Measurements from ENCODE around the gene HSPA4.
"Not testable (repeated sequence)": the region's sequence is repeated elsewhere in the genome, so short reads cannot be mapped to it uniquely, and the experiment has no call there.

HSPA4 gene

DNA sequence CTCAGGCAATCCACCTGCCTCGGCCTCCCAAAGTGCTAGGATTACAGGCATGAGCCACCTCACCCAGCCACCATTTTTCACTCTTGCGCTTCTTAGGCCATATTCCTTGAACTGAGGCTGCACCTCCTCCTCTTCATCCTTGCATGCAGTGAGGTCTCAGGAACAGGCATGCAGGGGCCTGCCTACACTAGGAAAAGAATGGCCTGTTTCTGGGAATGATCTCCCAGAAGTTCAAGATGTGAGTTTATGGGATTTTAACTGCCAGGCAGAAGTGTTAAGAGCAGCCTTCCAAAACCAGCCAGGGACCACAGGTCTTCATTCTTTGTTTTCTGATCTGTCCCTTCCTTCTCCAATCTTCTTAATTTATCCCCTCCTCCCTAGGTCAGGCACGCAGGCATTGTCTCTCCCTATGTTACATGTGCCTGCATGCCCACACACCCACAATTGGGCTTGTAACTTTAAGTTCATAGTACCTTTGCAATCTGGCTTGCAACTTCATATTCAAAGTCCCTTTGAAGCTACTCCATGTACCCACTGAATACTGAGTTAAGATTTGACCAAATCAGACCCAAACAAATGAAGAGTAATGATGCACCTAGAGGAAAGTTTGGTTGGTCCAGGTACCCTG lies 10.5 kb upstream of the HSPA4 start:
- no peaks in the 10 kb centered on the region for H3K4me1 Mint-ChIP-seq
- no peaks in the 10 kb centered on the region for H3K36me3 Mint-ChIP-seq
- no peak overlapping the region for H3K4me3 Mint-ChIP-seq
- DNase-seq (ENCODE audit: low spot score in 2 of 2) (no peak), ATAC-seq (no peak)
- no peak overlapping the region for H3K27ac Mint-ChIP-seq
- no peaks in the 10 kb centered on the region for H3K9me3 Mint-ChIP-seq

DNA sequence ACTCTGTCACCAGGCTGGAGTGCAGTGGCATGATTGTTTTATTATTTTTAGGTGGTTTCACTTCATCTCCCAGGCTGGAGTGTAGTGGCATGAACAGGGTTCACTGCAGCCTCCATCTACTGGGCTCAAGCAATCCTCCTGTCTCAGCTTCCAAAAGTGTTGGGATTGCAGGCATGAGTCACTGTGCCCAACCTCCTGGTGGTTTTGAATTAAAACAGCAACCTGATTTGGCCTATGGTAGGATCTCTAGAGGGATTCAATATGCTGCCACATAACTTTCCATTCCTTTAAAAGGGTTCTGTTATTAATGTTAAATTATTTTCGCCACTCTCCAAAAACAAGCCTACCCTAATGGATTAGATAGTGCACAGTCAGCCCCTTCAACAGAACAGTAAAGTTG lies 9.9 kb upstream of the HSPA4 start:
- Mint-ChIP-seq H3K4me3 (no peak overlapping the region), H3K36me3 (no peaks in the 10 kb centered on the region), H3K4me1 (no peaks in the 10 kb centered on the region), H3K27ac (no peak overlapping the region), H3K9me3 (no peaks in the 10 kb centered on the region)
- ATAC-seq (no peak), DNase-seq (ENCODE audit: low spot score in 2 of 2) (no peak)

DNA sequence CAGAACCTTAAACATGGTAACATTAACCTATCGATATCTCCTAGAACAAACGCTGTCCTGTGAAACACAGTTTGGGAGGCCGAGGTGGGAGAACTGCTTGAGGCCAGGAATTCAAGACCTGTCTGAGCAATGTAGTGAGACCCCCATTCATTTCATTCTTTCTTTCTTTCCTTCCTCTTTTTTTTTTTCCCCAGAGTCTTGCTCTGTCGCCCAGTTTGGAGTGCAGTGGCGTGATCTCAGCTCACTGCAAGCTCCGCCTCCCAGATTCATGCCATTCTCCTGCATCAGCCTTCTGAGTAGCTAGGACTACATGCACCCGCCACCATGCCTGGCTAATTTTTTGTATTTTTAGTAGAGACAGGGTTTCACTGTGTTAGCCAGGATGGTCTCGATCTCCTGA lies 5.3 kb upstream of the HSPA4 start:
- ATAC-seq: not testable (repeated sequence)
- H3K4me1 Mint-ChIP-seq: peaks cover 15% of the 10 kb centered on the region

DNA sequence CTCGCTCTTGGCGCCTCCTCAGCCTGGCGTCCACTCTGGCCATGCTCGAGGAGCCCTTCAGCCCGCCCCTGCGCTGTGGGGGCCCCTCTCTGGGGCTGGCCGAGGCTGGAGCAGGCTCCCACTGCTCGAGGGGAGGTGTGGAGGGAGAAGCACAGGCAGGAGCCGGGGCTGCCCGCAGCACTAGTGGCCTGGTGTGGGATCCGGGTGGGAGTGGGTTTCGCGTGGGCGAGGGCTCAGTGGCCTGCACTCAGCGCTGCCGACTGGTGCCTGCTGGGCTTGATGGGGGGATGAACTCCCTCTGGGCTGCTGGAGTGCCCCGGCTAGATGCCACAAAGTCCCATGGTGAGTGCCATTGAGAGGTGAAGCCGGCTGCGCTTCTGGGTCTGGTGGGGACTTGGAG lies 4.4 kb upstream of the HSPA4 start:
- DNase-seq (ENCODE audit: low spot score in 2 of 2) (no peak), ATAC-seq (no peak)
- no peak overlapping the region for H3K27ac Mint-ChIP-seq
- peaks cover 15% of the 10 kb centered on the region for H3K4me1 Mint-ChIP-seq
- H3K9me3 Mint-ChIP-seq: no peaks in the 10 kb centered on the region
- peaks cover 13% of the 10 kb centered on the region for H3K36me3 Mint-ChIP-seq
- H3K4me3 Mint-ChIP-seq: no peak overlapping the region

More for the DNA sequence above, 5.3 kb upstream of the HSPA4 start:
- H3K9me3 Mint-ChIP-seq; DNase-seq (ENCODE audit: low spot score in 2 of 2); H3K27ac Mint-ChIP-seq; H3K4me3 Mint-ChIP-seq; H3K36me3 Mint-ChIP-seq: not testable (repeated sequence)

DNA sequence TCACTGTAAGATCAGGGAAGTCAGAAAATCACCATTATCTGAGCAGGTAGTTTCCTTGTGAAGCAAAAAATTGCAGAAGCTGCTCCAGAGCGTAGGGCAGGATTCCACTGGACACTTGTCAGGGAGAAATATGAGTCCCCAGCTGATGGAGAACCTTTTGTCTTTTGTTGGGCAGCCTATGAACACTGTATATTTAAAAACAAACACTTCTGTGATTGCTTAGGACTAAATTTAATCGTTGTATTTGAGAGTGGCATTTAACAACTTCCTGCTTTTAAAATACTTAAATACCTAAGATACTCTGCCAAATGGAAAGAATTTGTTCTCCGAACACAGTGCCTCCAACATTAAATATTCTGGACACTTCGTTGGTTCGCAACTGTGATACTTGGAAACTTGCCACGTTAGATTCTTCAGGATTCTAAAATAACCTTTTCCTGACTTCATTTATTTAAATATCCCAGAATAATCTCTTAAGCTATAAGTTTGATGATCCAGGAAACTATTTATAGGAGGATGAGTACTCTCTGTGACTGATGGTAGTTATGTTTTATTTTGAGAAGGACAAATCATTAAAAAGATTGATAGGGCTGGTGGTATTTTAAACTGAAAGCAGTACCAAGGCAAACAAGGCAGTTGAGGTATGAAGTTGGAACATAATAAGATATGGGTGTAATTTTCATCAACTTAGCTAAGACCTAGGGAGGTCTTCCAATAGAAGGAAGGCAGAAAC lies 2.7 kb upstream of the HSPA4 start:
- no peak for ATAC-seq
- Mint-ChIP-seq H3K36me3 (peaks cover 29% of the 10 kb centered on the region), H3K9me3 (no peaks in the 10 kb centered on the region), H3K4me1 (peaks cover 15% of the 10 kb centered on the region), H3K4me3 (no peak overlapping the region), H3K27ac (no peak overlapping the region)
- no peak for DNase-seq (ENCODE audit: low spot score in 2 of 2)

DNA sequence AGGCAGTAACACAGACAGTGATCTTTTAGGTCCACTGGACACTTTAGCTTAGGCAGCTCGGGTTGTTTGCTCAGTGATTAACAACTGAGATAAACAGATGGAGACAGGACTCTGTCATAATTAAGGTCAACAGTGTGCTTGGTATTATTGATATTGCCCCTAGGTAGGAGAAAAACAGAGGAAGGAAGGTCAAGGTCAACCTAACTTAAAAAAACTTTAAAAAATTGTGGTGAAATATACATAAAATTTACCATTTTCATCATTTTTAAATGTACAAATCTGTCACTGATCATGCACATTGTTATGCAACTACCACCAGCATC lies 2.1 kb upstream of the HSPA4 start:
- H3K9me3 Mint-ChIP-seq: no peaks in the 10 kb centered on the region
- peaks cover 35% of the 10 kb centered on the region for H3K36me3 Mint-ChIP-seq
- no peak overlapping the region for H3K4me3 Mint-ChIP-seq
- ATAC-seq (no peak), DNase-seq (ENCODE audit: low spot score in 2 of 2) (no peak)
- no peak overlapping the region for H3K27ac Mint-ChIP-seq
- H3K4me1 Mint-ChIP-seq: peaks cover 16% of the 10 kb centered on the region

DNA sequence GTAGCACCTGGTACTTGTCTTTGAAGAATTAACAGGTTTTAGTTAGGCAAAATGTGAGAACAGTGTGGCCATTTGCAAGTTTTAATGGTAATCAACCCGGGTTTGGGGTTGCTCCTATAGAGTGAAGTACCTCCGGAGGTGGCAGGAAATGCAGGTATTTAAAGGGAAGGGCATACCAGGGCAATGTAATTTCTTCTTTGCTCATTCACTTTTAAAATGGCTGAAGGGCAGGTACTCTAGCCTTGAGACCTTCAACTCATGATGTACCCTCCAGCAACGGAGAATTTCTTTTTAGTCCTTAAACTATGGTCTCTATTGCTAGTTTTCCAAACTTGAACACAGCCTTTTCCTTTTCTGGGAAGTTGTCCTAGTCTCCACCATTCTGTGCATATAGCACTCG lies 1.3 kb upstream of the HSPA4 start:
- H3K27ac Mint-ChIP-seq: peak overlapping the region; percentile 99
- peaks cover 43% of the 10 kb centered on the region for H3K36me3 Mint-ChIP-seq
- ATAC-seq (no peak), DNase-seq (ENCODE audit: low spot score in 2 of 2) (no peak)
- H3K4me1 Mint-ChIP-seq: peaks cover 25% of the 10 kb centered on the region
- H3K4me3 Mint-ChIP-seq: peak overlapping the region; percentile 92
- H3K9me3 Mint-ChIP-seq: no peaks in the 10 kb centered on the region

DNA sequence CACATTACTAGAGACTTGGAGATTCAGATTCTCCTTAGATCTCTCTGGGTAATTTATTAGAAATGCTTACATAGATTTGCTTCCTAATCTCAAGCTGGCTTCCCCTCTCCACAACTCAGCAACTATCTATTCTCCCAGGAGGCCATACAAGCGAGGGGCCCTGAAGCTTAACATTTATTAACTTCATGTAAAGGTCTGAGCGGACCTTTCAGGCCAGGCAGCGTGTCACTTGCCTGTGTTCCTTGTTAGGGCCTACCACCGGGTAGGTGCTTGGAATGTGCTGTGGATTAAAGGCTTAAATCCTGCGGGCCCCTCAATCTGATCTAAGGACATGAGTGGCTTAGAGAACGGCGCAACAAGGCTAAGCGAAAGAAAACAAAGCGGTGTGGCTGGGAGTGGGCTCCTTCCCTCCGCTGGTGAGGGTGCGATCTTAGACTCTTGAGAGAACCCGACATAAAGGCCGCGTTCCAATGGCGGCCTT lies 712 bp upstream of the HSPA4 start:
- Mint-ChIP-seq H3K36me3 (peaks cover 49% of the 10 kb centered on the region), H3K9me3 (no peaks in the 10 kb centered on the region), H3K4me3 (peak overlapping the region; percentile 92), H3K27ac (peak overlapping the region; percentile 99), H3K4me1 (peaks cover 30% of the 10 kb centered on the region)
- DNase-seq (ENCODE audit: low spot score in 2 of 2) (no peak), ATAC-seq (no peak)

DNA sequence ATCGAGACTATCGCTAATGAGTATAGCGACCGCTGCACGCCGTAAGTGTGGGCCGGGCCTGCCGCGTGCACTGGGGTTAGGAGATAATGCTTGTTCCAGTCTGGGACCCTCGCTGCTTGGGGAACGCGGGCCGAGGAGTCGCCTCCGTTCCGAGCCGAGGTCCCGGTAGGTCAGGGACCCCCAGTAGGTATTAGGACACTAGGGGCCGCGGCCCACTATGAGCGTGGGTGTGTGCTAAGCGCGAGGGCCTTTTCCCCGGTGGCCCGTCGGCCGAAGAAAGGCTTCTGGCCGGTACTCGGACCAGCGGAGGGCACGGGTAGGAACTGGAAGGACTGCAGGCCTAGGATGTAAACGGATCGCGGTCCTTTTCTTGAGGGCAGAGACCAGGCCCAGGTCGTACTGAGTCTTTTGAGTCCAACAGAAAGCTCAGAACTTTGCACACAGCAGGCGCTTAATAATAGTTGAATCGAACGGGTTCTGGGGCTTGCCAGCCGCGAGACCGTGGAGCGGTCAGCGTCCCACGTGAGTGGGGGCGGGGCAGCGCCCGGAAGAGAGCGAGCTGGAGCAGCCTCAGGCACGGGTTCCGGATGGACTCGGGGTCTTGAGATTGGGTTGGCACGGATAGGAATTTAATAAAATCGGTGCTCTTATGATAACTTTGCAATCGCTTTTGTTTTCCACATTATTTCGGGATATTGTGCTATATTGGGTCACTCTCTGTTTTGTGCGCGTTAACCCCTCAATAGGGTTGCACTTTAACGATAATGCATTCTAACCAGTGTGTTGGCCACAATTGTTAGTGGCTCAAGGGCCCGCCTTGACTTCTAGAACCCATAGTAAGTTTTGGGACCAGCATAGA lies 733 bp downstream of the HSPA4 start:
- DNase-seq (ENCODE audit: low spot score in 2 of 2) (peak; percentile 47 to 83), ATAC-seq (peak; percentile 49)
- Mint-ChIP-seq H3K4me1 (peaks cover 38% of the 10 kb centered on the region), H3K27ac (peak overlapping the region; percentile 99), H3K36me3 (peaks cover 52% of the 10 kb centered on the region), H3K4me3 (peak overlapping the region; percentile 92), H3K9me3 (no peaks in the 10 kb centered on the region)

DNA sequence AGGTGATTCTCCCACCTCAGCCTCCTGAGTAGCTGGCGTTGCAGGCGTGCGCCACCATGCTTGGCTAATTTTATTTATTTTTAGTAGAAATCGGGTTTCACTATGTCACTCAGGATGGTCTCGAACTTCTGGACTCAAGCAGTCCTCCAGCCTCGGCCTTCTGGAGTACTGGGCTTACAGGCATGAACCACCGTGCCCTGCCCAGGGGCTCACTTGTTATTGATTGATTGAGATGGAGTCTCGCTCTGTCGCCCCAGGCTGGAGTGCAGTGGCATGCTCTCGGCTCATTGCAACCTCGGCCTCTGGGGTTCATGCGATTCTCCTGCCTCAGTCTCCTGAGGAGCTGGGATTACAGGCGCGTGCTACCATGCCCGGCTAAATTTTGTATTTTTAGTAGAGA lies 1.6 kb downstream of the HSPA4 start:
- no peak for DNase-seq (ENCODE audit: low spot score in 2 of 2)
- peaks cover 52% of the 10 kb centered on the region for H3K36me3 Mint-ChIP-seq
- H3K27ac Mint-ChIP-seq: peak overlapping the region; percentile 99
- peaks cover 44% of the 10 kb centered on the region for H3K4me1 Mint-ChIP-seq
- H3K9me3 Mint-ChIP-seq: no peaks in the 10 kb centered on the region
- no peak for ATAC-seq
- H3K4me3 Mint-ChIP-seq: peak overlapping the region; percentile 92

DNA sequence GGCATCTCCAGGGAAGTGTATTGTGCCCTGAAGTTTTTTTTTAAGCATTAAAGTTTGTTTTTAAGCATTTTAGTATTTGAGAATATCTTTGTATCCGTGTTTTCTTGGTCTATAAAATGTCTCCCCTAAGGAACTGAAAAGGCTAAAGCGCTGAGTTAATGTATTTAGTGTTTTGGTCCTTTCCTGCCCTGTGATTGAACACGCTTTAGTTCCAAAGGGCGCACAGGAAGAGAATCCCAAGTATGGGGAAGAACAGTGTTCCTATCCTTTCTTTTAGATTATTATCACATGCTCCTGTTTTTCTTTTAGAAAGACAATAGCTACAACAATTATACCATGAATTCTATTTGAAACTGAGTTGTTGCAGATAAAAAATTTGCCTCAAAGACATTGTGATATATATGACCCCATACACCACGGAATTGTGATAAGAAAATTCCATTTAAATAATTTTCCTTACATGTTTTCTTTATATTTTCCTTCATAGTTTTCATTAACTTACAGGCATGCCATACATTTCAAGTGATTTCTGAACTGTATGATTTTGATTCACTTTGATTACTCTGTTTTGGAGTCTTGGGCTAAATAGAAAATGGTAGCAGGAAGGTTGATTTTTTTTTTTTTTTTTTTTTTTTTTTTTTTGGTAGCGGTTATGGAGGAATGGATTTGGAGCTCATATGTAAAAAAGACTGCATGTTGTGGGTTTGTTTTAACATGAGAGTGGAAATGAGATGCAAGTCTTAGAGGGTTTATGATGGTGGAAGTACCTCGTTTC lies 3.1 kb downstream of the HSPA4 start:
- Mint-ChIP-seq H3K4me3 (peak overlapping the region; percentile 92), H3K9me3 (no peaks in the 10 kb centered on the region), H3K36me3 (peaks cover 52% of the 10 kb centered on the region), H3K4me1 (peaks cover 49% of the 10 kb centered on the region), H3K27ac (no peak overlapping the region)
- no peak for ATAC-seq
- DNase-seq (ENCODE audit: low spot score in 2 of 2): no peak

DNA sequence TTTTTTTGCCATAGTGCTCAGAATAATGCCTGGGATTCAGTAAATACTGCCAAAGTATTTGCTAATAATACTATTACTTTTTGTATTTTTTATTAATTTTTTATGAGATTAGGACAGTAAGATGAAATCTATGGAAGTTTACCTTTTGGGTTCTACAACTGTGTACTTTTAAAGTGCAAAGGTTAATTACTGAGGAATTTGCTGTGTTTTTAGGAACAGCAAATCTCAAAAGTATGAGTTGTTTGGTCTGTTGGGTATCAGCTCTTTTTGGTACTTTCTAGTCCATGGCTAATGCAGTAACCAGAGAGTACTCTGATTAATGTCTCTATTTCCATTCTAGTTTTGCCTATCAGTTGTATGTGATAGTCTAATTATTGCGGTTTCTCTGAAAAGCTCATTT lies 5.1 kb downstream of the HSPA4 start:
- ATAC-seq (no peak), DNase-seq (ENCODE audit: low spot score in 2 of 2) (no peak)
- H3K4me1 Mint-ChIP-seq: peaks cover 41% of the 10 kb centered on the region
- H3K4me3 Mint-ChIP-seq: no peak overlapping the region
- H3K27ac Mint-ChIP-seq: no peak overlapping the region
- no peaks in the 10 kb centered on the region for H3K9me3 Mint-ChIP-seq
- peaks cover 43% of the 10 kb centered on the region for H3K36me3 Mint-ChIP-seq

DNA sequence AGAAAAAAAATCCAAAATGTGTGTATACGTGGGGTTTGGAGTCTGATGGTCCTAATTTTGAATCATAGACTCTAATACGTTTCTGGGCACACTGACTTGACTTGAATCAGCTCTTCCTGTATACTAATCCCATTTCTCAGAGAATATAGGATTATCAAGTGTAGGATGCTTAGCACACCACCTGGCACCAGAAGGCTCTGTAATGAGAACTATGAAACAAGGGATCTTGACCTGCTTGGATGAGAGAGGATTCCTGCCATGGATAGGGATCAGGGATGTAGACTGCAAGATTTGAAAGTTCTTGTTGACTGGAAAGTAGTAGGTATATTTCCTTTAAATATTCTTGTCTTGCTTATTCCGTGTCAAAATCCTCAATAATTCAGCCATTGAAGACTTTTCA lies 7.8 kb downstream of the HSPA4 start:
- Mint-ChIP-seq H3K4me3 (no peak overlapping the region), H3K36me3 (peaks cover 23% of the 10 kb centered on the region), H3K4me1 (peaks cover 49% of the 10 kb centered on the region), H3K27ac (peak overlapping the region; percentile 32), H3K9me3 (no peaks in the 10 kb centered on the region)
- ATAC-seq: no peak
- DNase-seq (ENCODE audit: low spot score in 2 of 2): no peak

DNA sequence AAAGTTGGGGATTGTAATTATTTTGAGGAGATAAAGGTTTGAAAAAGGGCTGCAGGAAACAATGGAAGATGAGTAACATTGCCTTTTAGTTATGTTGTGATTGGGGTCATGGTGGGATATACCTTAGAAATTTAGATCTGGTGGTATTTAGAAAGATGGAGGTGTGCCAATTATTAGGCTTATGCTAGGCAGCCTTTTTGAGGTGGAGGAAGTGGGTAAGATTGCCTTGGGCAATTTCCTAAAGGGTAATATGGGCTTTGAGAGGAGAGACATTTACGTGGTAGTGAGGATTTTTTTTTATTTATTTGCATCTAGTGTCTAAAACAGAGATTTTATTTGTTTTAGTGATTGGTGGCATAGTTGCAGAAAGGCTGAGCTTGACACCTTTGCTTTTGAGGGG lies 10.5 kb downstream of the HSPA4 start:
- Mint-ChIP-seq H3K4me1 (peaks cover 30% of the 10 kb centered on the region), H3K27ac (peak overlapping the region; percentile 29), H3K36me3 (peaks cover 32% of the 10 kb centered on the region), H3K4me3 (no peak overlapping the region), H3K9me3 (no peaks in the 10 kb centered on the region)
- ATAC-seq: no peak
- no peak for DNase-seq (ENCODE audit: low spot score in 2 of 2)

DNA sequence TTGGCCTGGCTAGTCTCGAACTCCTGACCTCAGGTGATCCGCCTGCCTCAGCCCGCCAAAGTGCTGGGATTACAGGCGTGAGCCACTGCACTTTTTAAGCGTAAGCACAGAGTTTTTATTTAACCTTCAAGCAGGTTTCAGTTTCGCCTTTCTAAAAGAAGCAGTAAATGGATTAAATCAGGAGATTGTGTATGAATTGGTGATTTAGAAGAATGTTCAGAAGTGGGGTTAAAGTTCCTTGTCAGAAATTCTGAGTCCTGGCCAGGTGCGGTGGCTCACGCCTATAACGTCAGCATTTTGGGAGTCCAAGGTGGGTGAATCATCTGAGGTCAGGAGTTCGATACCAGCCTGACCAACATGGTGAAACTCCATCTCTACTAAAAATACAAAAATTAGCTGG lies 12.2 kb downstream of the HSPA4 start:
- Mint-ChIP-seq H3K4me3 (no peak overlapping the region), H3K36me3 (peaks cover 49% of the 10 kb centered on the region), H3K4me1 (peaks cover 36% of the 10 kb centered on the region), H3K27ac (peak overlapping the region; percentile 41), H3K9me3 (no peaks in the 10 kb centered on the region)
- DNase-seq (ENCODE audit: low spot score in 2 of 2) (no peak), ATAC-seq (no peak)

All from stimulated activated effector memory CD8-positive, alpha-beta T cell treated with anti-CD3 and anti-CD28 coated beads, Interleukin-12 subunit alpha, Interleukin-12 subunit beta, amount 100 ng/mL, for 72 hours (primary cell).